Measurements from ENCODE around the gene STOX1.
"Not testable (repeated sequence)": the region's sequence is repeated elsewhere in the genome, so short reads cannot be mapped to it uniquely, and the experiment has no call there.

Gene STOX1

DNA sequence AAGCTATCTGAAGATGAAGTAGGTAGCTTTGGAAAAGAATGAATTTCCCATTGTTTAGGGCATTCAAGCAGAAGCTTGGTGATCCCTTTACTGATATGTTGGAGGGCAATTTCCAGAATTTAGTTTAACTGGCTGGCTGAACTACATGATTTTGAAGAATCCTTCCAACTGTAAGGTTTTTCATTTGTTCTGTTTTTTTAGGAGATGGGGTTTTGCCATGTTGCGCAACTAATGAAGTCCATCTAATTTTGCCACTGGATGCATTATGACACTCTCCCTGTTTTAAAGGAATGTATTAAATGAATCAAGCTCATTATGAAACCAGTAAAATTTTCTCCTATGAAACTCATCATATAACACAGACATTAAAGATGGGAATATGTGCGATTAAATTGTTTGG lies 67.7 kb downstream of the STOX1 start:
- no peak for DNase-seq

DNA sequence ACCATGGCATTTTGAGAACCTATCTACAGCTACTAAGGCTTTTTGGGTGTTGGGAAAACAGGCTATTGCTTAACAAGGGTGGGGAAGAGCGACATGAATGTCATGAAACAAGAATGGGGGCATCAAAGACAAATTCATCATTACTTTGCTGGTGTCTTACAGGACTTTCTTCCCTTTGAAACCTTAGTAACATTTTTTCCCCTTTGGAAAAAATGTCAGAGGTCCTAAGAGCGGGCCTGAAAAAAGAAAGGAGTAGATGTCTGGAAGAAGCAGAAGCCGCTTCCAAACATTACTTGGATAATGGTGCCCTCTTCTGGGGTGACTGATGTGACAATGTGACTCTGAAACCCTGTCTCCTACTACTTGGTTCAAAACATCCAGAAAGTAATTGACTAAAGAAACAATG lies 70.0 kb downstream of the STOX1 start:
- peak; percentile 70 for DNase-seq

GRCh38 chr10:68899186-68899745 lies 71.9 kb downstream of the STOX1 start:
- no peak for DNase-seq

- DNase-seq, result no peak
Measured at GRCh38 chr10:68900427-68901104, 73.2 kb downstream of the STOX1 start.

DNA sequence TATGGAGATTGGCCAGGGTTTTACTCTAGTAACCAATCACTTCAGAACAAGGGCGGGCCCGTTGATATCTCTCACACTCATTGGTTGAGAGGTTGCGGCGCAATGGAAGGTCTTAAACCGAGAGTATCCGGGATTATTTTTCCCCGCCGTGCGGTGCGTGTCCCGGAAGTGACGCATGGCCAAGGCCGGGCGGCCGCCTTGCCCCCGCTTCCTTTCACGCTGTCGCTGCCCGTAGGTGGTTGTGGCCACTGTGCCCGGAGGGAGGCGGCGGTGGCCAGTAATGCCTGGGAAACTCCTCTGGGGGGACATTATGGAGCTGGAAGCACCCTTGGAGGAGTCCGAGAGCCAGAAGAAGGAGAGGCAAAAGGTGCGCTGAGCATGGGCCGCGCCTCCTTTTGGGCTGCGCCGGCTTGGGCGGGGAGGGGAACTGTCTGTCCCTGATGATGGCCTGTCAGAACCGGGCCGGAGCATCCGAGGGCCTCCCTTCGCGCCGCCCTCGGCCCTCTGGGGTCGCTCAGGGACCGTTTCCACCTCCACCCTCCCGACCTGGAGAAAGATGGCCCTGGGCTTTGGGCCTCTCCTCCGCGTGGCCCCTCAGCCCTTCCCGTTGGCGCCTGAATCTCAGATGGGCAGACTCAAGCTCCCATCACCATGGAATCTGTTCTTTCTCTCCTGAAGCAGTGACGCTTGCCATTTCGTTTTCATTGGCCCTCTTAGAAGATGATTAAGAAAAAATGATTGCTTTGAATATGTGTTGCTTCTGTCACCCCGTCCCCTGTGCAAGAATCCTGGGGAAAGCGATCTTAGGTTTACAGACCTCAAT lies 74.0 kb downstream of the STOX1 start, which contains the start of gene DDX50:
Gene DDX50, plus strand, starts transcription at position 211 of the 823 bp plus-strand sequence. Its CDS starts 70 bp downstream, at position 281.
- DNase-seq, result peak; percentile 100

DNA sequence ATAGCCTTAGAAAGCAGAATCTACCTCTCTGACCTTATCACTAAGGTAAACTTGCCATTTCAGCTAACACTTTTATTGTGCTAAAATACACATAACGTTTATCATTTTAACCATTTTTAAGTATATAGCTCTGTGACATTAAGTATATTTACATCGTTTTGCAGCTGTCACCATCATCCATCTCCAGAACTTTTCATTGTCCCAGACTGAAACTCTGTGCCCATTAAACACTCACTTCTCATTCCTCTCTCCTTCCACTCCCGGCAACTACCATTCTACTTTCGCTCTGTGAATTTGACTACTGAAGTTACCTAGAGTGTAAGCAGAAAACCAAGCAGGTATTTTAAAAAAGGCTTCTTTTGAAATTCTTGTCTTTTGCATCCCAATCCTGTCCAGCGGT lies 75.1 kb downstream of the STOX1 start:
- DNase-seq, result no peak

DNA sequence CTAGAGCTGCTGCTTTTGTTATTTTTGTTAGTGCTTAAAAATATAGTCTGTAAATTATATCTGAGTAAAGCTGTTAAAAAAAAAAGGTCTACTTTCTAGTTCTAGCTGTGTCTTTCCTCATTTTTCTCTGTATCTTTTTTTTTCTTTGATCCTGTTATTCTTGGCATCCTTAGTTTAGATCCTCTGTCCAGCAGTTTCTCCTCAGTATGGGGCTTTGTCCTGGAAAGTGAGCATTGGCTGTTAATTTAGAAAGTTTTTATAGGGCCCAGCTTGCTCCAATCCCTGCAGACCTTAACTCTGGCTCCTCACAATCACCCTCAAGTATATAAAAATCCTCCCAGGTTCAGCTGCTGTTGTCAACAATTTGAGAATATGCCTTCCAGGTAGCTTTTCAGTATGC lies 97.3 kb downstream of the STOX1 start:
- DNase-seq, result no peak

DNA sequence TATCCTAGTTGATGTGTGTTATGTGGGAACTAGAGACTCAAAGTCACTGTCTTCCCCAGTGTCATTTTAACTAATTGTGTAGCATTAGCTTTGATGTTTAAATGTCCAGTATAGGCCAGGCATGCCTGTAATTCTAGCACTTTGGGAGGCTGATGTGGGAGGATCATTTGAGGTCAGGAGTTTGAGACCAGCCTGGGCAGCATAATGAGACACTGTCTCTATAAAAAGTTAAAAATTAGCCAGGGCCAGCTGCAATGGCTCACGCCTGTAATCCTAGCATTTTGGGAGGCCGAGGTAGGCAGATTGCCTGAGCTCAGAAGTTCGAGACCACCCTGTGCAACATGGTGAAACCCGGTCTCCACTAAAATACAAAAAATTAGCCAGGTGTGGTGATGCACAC lies 98.2 kb downstream of the STOX1 start:
- DNase-seq, result no peak

- not testable (repeated sequence) for DNase-seq
Measured at GRCh38 chr10:68929157-68929556, 101.8 kb downstream of the STOX1 start.

GRCh38 chr10:68929888-68930287 lies 102.6 kb downstream of the STOX1 start:
- DNase-seq, result not testable (repeated sequence)

GRCh38 chr10:68932860-68933259 lies 105.5 kb downstream of the STOX1 start:
- DNase-seq, result not testable (repeated sequence)

- DNase-seq, result no peak
Measured at GRCh38 chr10:68934994-68935393, 107.7 kb downstream of the STOX1 start.

- no peak for DNase-seq
Measured at GRCh38 chr10:68938117-68938516, 110.8 kb downstream of the STOX1 start.

DNA sequence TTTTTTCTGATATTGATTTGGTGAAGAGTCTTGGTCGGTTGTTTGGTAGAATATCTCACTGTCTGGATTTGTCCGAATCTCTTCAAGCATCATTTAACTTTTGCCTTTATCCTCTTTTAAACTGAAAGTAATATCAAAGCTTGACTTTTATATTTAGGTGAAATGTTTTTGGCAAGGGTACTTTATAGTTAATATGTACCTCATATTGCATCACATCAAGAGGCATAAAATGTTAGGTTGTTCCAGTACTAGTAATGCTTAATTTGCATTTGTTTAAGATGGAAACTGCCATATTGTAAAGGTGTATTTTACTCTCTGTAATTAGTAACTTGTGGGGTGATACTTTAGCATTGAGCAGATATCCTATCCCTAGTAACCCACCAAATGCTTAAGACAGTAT lies 111.6 kb downstream of the STOX1 start:
- no peak for DNase-seq

DNA sequence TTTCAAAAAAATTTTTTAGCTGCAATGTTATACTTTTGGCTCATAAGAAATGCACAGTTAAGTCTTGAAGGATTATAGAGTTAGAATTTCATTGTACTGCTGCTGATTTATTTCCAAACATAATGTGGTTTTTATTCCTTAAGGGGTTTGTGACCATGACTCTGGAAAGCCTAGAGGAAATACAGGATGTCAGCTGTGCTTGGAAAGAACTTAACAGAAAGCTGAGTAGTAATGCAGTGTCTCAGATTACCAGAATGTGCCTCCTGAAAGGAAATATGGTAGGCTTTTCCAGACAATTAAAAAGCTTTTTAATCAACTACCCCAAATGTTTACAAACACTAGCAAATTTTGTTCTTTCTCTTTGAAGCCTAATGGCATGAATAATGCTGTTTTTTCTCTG lies 113.6 kb downstream of the STOX1 start:
- not testable (repeated sequence) for DNase-seq

All from fibroblast of skin of right quadriceps (primary cell).